ENCODE data around the gene ABCF2.

Gene ABCF2

GRCh38 chr7:151252561-151252835, 25.5 kb upstream of the ABCF2 start:
- no peak for DNase-seq

GRCh38 chr7:151251689-151252560, 24.9 kb upstream of the ABCF2 start:
- peak; percentile 46 to 68 for DNase-seq

GRCh38 chr7:151251328-151251688, 24.3 kb upstream of the ABCF2 start:
- DNase-seq, result no peak

- DNase-seq, result no peak
Measured at GRCh38 chr7:151250181-151251132, 23.5 kb upstream of the ABCF2 start.

- peak in 1 of 2 experiments; percentile 28 for DNase-seq
Measured at GRCh38 chr7:151249732-151250072, 22.7 kb upstream of the ABCF2 start.

- peak in 1 of 2 experiments; percentile 23 for DNase-seq
Measured at GRCh38 chr7:151249034-151249731, 22.2 kb upstream of the ABCF2 start.

GRCh38 chr7:151248346-151249033, 21.5 kb upstream of the ABCF2 start, which contains the start of gene SMARCD3:
SMARCD3 (minus strand) TSS chr7:151248694; CDS start chr7:151248562, 132 bp downstream.
- DNase-seq, result no peak

- DNase-seq, result no peak
Measured at GRCh38 chr7:151247611-151248345, 20.8 kb upstream of the ABCF2 start.

- no peak for DNase-seq
Measured at GRCh38 chr7:151246851-151247580, 20.0 kb upstream of the ABCF2 start.

GRCh38 chr7:151246102-151246850, 19.3 kb upstream of the ABCF2 start:
- no peak for DNase-seq

GRCh38 chr7:151245360-151246101, 18.5 kb upstream of the ABCF2 start:
- DNase-seq, result peak; percentile 41 to 47

GRCh38 chr7:151244841-151245346, 17.9 kb upstream of the ABCF2 start:
- no peak for DNase-seq

- DNase-seq, result no peak
Measured at GRCh38 chr7:151244196-151244840, 17.3 kb upstream of the ABCF2 start.

GRCh38 chr7:151243408-151244195, 16.6 kb upstream of the ABCF2 start:
- no peak for DNase-seq

- DNase-seq, result no peak
Measured at GRCh38 chr7:151243045-151243349, 16.0 kb upstream of the ABCF2 start.

- no peak for DNase-seq
Measured at GRCh38 chr7:151242159-151243044, 15.4 kb upstream of the ABCF2 start.

GRCh38 chr7:151241755-151242096, 14.7 kb upstream of the ABCF2 start:
- DNase-seq, result no peak

All from SHP77 (cell line).